ENCODE data around the gene SH2D5. TPM values are rescaled to one million over a fixed set of nuclear protein-coding genes. Genes with fewer than 3 reads are reported as not detected.

SH2D5 gene
- total RNA-seq, 1 experiment from 2014 or later, result 1.1 TPM

DNA sequence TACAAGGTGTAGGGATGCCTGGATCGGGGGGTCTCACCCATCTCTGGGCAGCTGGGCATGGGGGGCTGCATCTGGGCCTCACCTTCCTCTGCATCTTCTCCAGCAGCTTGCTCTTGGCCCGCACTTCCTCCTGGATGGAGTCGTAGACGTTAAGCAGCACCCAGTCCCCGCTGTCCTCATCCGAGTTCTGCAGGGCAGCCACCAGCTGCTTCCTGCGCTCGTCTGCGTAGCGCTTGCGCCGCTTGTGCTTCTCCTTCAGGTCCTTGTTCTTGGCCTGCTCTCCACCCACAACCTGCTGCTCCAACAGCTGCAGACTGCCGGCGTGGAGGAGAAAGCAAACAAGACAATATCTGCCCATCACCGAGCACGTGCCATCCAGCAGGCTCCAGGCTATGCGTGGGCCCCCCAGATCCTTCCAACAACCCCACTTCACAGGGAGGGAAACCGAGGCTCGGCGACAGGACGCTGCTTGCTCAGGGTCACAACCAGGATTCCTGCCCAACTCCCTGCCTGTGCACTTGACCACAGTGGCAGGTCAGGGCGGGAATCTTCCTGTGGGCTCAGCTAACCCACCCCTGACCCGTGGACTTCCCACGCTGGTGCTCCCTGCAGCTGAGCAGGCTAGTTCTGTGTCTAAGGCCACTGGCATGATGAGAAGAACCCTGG lies 49.8 kb downstream of the SH2D5 start:
- no peaks in the 10 kb centered on the region for H3K36me3 ChIP-seq (ENCODE audit: insufficient read depth, low read length, poor library complexity, severe bottlenecking)

DNA sequence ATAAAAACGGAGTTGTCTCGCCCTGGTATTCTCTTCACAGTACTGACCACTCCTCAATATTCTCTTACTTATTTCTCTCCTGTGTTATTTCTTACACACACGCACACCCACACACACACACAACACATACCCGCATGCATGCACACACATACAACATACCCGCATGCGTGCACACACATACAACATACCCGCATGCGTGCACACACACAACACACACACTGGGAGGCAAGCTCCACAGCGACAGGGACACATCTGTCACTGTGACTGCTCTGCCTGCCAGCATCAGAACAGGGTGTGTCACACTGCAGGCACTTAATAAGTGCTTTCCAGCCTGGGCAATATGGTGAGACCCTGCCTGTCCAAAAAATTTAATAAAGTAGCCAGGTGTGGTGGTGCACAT lies 50.5 kb downstream of the SH2D5 start:
- H3K27me3 ChIP-seq (replicated peaks; ENCODE audit: insufficient read depth, low read depth, low read length, poor library complexity), result no peaks in the 10 kb centered on the region
- H3K36me3 ChIP-seq (ENCODE audit: insufficient read depth, low read length, poor library complexity, severe bottlenecking), result no peaks in the 10 kb centered on the region
- ChIA-PET CTCF (interaction anchor here (0.6 kb wide), 1 partner anchor 11 kb away, joined by 13 read pairs; no protein-coding TSS in a partner anchor), POLR2A (ENCODE audit: low non-redundant PET) (no interaction called here)
- no peak overlapping the region for H3K4me3 ChIP-seq (ENCODE audit: low read depth, low read length, poor library complexity, severe bottlenecking)
- TF ChIP-seq, protein P1, sequence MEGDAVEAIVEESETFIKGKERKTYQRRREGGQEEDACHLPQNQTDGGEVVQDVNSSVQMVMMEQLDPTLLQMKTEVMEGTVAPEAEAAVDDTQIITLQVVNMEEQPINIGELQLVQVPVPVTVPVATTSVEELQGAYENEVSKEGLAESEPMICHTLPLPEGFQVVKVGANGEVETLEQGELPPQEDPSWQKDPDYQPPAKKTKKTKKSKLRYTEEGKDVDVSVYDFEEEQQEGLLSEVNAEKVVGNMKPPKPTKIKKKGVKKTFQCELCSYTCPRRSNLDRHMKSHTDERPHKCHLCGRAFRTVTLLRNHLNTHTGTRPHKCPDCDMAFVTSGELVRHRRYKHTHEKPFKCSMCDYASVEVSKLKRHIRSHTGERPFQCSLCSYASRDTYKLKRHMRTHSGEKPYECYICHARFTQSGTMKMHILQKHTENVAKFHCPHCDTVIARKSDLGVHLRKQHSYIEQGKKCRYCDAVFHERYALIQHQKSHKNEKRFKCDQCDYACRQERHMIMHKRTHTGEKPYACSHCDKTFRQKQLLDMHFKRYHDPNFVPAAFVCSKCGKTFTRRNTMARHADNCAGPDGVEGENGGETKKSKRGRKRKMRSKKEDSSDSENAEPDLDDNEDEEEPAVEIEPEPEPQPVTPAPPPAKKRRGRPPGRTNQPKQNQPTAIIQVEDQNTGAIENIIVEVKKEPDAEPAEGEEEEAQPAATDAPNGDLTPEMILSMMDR (conservative IDR thresholded peaks at IDR 0.05; ENCODE audit: low read depth, low read length), result no peak
- TF ChIP-seq EZH2 (IDR thresholded peaks at IDR 0.05; ENCODE audit: borderline replicate concordance, low read depth, low read length, poor library complexity, severe bottlenecking), result no peak
- intact Hi-C loops (cut with micrococcal nuclease; ENCODE audit: unreplicated experiment), result no loop called here
- no TSS peak for BruUV-seq (replicated peaks)
- DNase-seq (ENCODE audit: low spot score), result no peak
- no peaks in the 10 kb centered on the region for H3K4me1 ChIP-seq (ENCODE audit: insufficient read depth, low read length, poor library complexity, severe bottlenecking)
- no peak overlapping the region for H3K27ac ChIP-seq (ENCODE audit: low read depth, low read length, poor library complexity, severe bottlenecking)
- H3K9me3 ChIP-seq (ENCODE audit: low read depth, low read length, poor library complexity, severe bottlenecking), result no peaks in the 10 kb centered on the region

More for the DNA sequence above, 49.8 kb downstream of the SH2D5 start:
- BruUV-seq (replicated peaks), result no TSS peak
- intact Hi-C loops (cut with micrococcal nuclease; ENCODE audit: unreplicated experiment), result no loop called here
- H3K4me3 ChIP-seq (ENCODE audit: low read depth, low read length, poor library complexity, severe bottlenecking), result no peak overlapping the region
- no peaks in the 10 kb centered on the region for H3K9me3 ChIP-seq (ENCODE audit: low read depth, low read length, poor library complexity, severe bottlenecking)
- CTCF ChIA-PET, result no interaction called here
- no peak for TF ChIP-seq EZH2 (IDR thresholded peaks at IDR 0.05; ENCODE audit: borderline replicate concordance, low read depth, low read length, poor library complexity, severe bottlenecking)
- TF ChIP-seq, protein P1 (conservative IDR thresholded peaks at IDR 0.05; ENCODE audit: low read depth, low read length), result no peak
- POLR2A ChIA-PET (ENCODE audit: low non-redundant PET), result no interaction called here
- DNase-seq (ENCODE audit: low spot score), result no peak
- H3K27me3 ChIP-seq (replicated peaks; ENCODE audit: insufficient read depth, low read depth, low read length, poor library complexity), result no peaks in the 10 kb centered on the region
- H3K4me1 ChIP-seq (ENCODE audit: insufficient read depth, low read length, poor library complexity, severe bottlenecking), result no peaks in the 10 kb centered on the region
- no peak overlapping the region for H3K27ac ChIP-seq (ENCODE audit: low read depth, low read length, poor library complexity, severe bottlenecking)

DNA sequence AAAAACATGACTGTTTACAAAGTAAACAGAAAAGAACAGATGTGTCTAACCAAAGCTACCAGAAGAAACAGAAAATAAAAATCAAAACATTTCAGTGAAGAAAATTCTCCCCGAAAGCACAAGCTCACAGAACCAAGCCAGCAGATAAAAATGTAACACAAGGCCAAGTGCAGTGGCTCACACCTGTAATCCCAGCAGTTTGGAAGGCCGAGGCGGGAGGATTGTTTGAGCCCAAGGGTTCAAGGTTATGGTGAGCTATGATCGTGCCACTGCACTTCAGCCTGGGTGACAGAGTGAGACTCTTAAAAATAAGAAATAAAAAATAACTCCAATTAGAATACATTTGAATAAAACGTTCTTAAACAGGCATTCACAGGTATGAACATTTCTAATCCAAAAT lies 52.2 kb downstream of the SH2D5 start:
- no peak overlapping the region for H3K27ac ChIP-seq (ENCODE audit: low read depth, low read length, poor library complexity, severe bottlenecking)
- ChIA-PET POLR2A (ENCODE audit: low non-redundant PET) (no interaction called here), CTCF (no interaction called here)
- no TSS peak for BruUV-seq (replicated peaks)
- H3K27me3 ChIP-seq (replicated peaks; ENCODE audit: insufficient read depth, low read depth, low read length, poor library complexity), result no peaks in the 10 kb centered on the region
- no peaks in the 10 kb centered on the region for H3K36me3 ChIP-seq (ENCODE audit: insufficient read depth, low read length, poor library complexity, severe bottlenecking)
- no peak overlapping the region for H3K4me3 ChIP-seq (ENCODE audit: low read depth, low read length, poor library complexity, severe bottlenecking)
- no peaks in the 10 kb centered on the region for H3K9me3 ChIP-seq (ENCODE audit: low read depth, low read length, poor library complexity, severe bottlenecking)
- H3K4me1 ChIP-seq (ENCODE audit: insufficient read depth, low read length, poor library complexity, severe bottlenecking), result no peaks in the 10 kb centered on the region
- TF ChIP-seq, protein P1 (conservative IDR thresholded peaks at IDR 0.05; ENCODE audit: low read depth, low read length), result no peak
- no peak for TF ChIP-seq EZH2 (IDR thresholded peaks at IDR 0.05; ENCODE audit: borderline replicate concordance, low read depth, low read length, poor library complexity, severe bottlenecking)
- intact Hi-C loops (cut with micrococcal nuclease; ENCODE audit: unreplicated experiment), result no loop called here
- no peak for DNase-seq (ENCODE audit: low spot score)

Measured in A673 (cell line).